Nephron progenitor cell (in vitro differentiated cells): Measurements from ENCODE around the gene SFXN3.
"Not testable (repeated sequence)": the region's sequence is repeated elsewhere in the genome, so short reads cannot be mapped to it uniquely, and the experiment has no call there.

Experiments
- DNase-seq: peaks from one replicate; pipeline ENCODE4 v3.0.0; 2021
- H3K27ac Mint-ChIP-seq: 2 replicates; pipeline ENCODE4 v1.8.0; 2021; ENCODE audit warnings: mild to moderate bottlenecking, moderate library complexity, mixed read lengths
- H3K27me3 Mint-ChIP-seq: 2 replicates; pipeline ENCODE4 v1.8.0; 2021; ENCODE audit warnings: mild to moderate bottlenecking, low read depth, mixed read lengths; ENCODE audit not compliant: poor library complexity
- H3K36me3 Mint-ChIP-seq: 2 replicates; pipeline ENCODE4 v1.8.0; 2021; ENCODE audit warnings: low read depth, mixed read lengths
- H3K4me1 Mint-ChIP-seq: 2 replicates; pipeline ENCODE4 v1.8.0; 2021; ENCODE audit warnings: mixed read lengths
- H3K4me3 Mint-ChIP-seq: 2 replicates; pipeline ENCODE4 v1.8.0; 2021; ENCODE audit warnings: mild to moderate bottlenecking, moderate library complexity, mixed read lengths
- H3K9me3 Mint-ChIP-seq: 2 replicates; pipeline ENCODE4 v1.8.0; 2021; ENCODE audit warnings: mild to moderate bottlenecking, moderate library complexity, mixed read lengths
- CTCF ChIP-seq: fragments of 200-600 bp; sonication (generic); IDR thresholded peaks from 2 replicates; pipeline ENCODE4 v1.5.0; 2021; ENCODE audit warnings: antibody characterized with exemption

SFXN3 gene

DNA sequence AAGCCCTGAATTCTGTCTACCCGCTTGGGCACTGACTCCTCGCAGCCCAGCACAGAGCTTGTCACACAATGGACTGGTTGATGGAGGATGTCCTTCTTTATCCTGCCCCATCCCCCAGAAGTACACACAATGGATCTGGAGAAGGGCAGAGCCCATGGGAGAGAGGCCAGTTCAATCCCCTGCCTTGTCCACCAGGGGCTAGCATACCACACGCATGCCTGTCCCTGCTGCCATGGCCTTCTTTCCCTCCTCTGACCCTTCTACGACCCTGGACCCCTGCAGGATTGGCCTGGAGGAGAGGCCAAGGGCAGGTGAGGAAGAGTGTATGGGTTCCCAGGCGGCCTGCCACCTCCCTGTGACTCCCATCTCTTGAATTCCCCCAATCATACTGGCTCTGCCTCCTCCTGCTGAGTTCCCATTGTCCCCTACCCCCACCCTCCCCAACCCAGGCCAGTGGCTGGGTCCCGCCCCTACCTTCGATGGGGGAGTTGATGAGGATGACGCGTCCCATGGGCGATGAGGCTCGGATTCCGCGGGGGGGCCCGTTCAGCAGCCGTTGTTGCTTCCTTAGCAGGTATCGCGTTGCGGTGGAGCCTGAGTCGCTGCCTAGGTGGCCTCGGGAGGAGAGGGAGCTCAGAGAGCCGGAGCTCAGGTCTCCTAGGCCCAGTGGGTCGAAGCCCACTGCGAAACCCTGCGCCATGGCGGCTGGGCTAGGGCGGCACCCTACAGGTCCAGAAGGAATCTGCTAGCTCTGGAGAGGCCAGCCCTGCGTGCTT is 1.3 kb upstream of the SFXN3 start:
- H3K4me1 Mint-ChIP-seq: peaks cover 77% of the 10 kb centered on the region
- H3K36me3 Mint-ChIP-seq: no peaks in the 10 kb centered on the region
- TF ChIP-seq CTCF: peak; percentile 27
- peak overlapping the region; percentile 63 for H3K4me3 Mint-ChIP-seq
- H3K27ac Mint-ChIP-seq: no peak overlapping the region
- no peaks in the 10 kb centered on the region for H3K9me3 Mint-ChIP-seq
- DNase-seq: no peak
- peaks cover 46% of the 10 kb centered on the region for H3K27me3 Mint-ChIP-seq

GRCh38 chr10:101030496-101031127 is 422 bp upstream of the SFXN3 start:
- TF ChIP-seq CTCF: no peak
- Mint-ChIP-seq H3K4me3 (peak overlapping the region; percentile 83), H3K27me3 (peaks cover 55% of the 10 kb centered on the region), H3K36me3 (no peaks in the 10 kb centered on the region), H3K27ac (no peak overlapping the region), H3K9me3 (no peaks in the 10 kb centered on the region), H3K4me1 (peaks cover 73% of the 10 kb centered on the region)
- DNase-seq: no peak

GRCh38 chr10:101031796-101032636 is 982 bp downstream of the SFXN3 start:
- Mint-ChIP-seq H3K27ac (no peak overlapping the region), H3K4me1 (peaks cover 61% of the 10 kb centered on the region), H3K4me3 (peak overlapping the region; percentile 83), H3K9me3 (no peaks in the 10 kb centered on the region), H3K27me3 (peaks cover 69% of the 10 kb centered on the region), H3K36me3 (no peaks in the 10 kb centered on the region)
- peak; percentile 74 for DNase-seq
- TF ChIP-seq CTCF: no peak

GRCh38 chr10:101032637-101033224 is 1.7 kb downstream of the SFXN3 start:
- TF ChIP-seq CTCF: no peak
- DNase-seq: no peak
- Mint-ChIP-seq H3K27me3 (peaks cover 77% of the 10 kb centered on the region), H3K27ac (no peak overlapping the region), H3K9me3 (no peaks in the 10 kb centered on the region), H3K36me3 (no peaks in the 10 kb centered on the region), H3K4me1 (peaks cover 58% of the 10 kb centered on the region), H3K4me3 (peak overlapping the region; percentile 78)

- H3K4me3 Mint-ChIP-seq: peak overlapping the region; percentile 44
Measured at GRCh38 chr10:101033276-101033675, 2.2 kb downstream of the SFXN3 start.

DNA sequence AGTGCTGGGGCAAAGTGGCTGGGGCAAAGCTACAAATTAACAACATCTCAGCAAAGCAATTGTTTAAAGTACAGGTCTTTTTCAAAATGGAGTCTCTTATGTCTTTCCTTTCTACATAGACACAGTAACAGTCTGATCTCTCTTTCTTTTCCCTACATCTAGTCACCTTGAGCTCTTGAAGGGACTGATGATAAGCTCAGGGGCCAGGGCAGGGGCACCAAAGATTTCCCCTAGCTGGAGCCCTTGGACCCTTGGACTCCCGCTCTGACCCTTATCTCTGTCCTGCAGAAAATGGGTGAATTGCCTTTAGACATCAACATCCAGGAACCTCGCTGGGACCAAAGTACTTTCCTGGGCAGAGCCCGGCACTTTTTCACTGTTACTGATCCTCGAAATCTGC is 3.4 kb downstream of the SFXN3 start:
- H3K27ac Mint-ChIP-seq, DNase-seq, H3K9me3 Mint-ChIP-seq, H3K4me3 Mint-ChIP-seq, H3K36me3 Mint-ChIP-seq: not testable (repeated sequence)
- peaks cover 52% of the 10 kb centered on the region for H3K4me1 Mint-ChIP-seq
- H3K27me3 Mint-ChIP-seq: peaks cover 88% of the 10 kb centered on the region

More at GRCh38 chr10:101033276-101033675, 2.2 kb downstream of the SFXN3 start:
- H3K4me1 Mint-ChIP-seq: peaks cover 58% of the 10 kb centered on the region
- TF ChIP-seq CTCF: no peak
- H3K27ac Mint-ChIP-seq: no peak overlapping the region
- no peaks in the 10 kb centered on the region for H3K36me3 Mint-ChIP-seq
- H3K9me3 Mint-ChIP-seq: no peaks in the 10 kb centered on the region
- DNase-seq: no peak
- peaks cover 82% of the 10 kb centered on the region for H3K27me3 Mint-ChIP-seq
